ENCODE results near the gene REXO2.

- TF ChIP-seq CTCF (tag by site-specific recombination; IDR thresholded peaks at IDR 0.05), result no peak
- no peak for TF ChIP-seq ATF2 (tag by site-specific recombination; IDR thresholded peaks at IDR 0.05; ENCODE audit: low read depth)
- TF ChIP-seq ZNF548 (tag by site-specific recombination; IDR thresholded peaks at IDR 0.05), result no peak
- TF ChIP-seq ZNF184 (tag by site-specific recombination; IDR thresholded peaks at IDR 0.05), result no peak
- no peak for TF ChIP-seq ZBTB10 (tag by site-specific recombination; IDR thresholded peaks at IDR 0.05)
- TF ChIP-seq YY1 (tag by site-specific recombination; IDR thresholded peaks at IDR 0.05), result no peak
- TF ChIP-seq ZNF670 (tag by site-specific recombination; IDR thresholded peaks at IDR 0.05; ENCODE audit: low read depth), result no peak
- TF ChIP-seq ZFP37 (tag by site-specific recombination; IDR thresholded peaks at IDR 0.05), result no peak
- no peak for TF ChIP-seq PATZ1 (tag by site-specific recombination; IDR thresholded peaks at IDR 0.05)
- TF ChIP-seq TSHZ1 (tag by site-specific recombination; IDR thresholded peaks at IDR 0.05; ENCODE audit: borderline replicate concordance), result no peak
Observed at GRCh38 chr11:114413958-114414357, 25.3 kb upstream of the REXO2 start.

Data from HEK293 (cell line).